IMR-90 (cell line): ENCODE data around the gene SLC9A1. TPM values are rescaled to one million over a fixed set of nuclear protein-coding genes. Genes with fewer than 3 reads are reported as not detected.
A peak's percentile ranks its signal among the peaks of the same experiment; 100 is the strongest.

Experiments
- ATAC-seq: fragments of 200-7000 bp; cut with Tn5 transposase; 2 replicates; pipeline ENCODE4 v1.9.1; 2020; ENCODE audit warnings: low read depth, mild to moderate bottlenecking, moderate library complexity
- BruUV-seq: library from RNA; stranded (reverse); fragments of 400-500 nt; replicated peaks from 2 replicates; lab custom pipeline; 2021; lab: Mats Ljungman, UMichigan
- CTCF ChIA-PET: fragments of 300-600 bp; formaldehyde crosslinking; extraction: SDS; loops from one replicate; lab custom pipeline; 2021; ENCODE audit warnings: antibody characterized with exemption; lab: Yijun Ruan, JAX
- POLR2A ChIA-PET: fragments of 300-600 bp; sonication (Branson Sonifier 250); formaldehyde crosslinking; loops from one replicate; lab custom pipeline; 2022; ENCODE audit warnings: antibody characterized with exemption; ENCODE audit not compliant: unreplicated experiment; lab: Charles Lee
- DNase-seq: peaks from one replicate; pipeline ENCODE4 v3.0.0; 2013
- H2AFZ ChIP-seq: replicated peaks from 2 replicates; pipeline ENCODE3; 2013; ENCODE audit warnings: low read length, mild to moderate bottlenecking; ENCODE audit not compliant: poor library complexity
- H2AK5ac ChIP-seq: 2 replicates; pipeline ENCODE4 v1.6.1; 2013; ENCODE audit warnings: low read depth, low read length, inconsistent platforms
- H2AK9ac ChIP-seq: replicated peaks from 2 replicates; pipeline ENCODE3; 2013; ENCODE audit warnings: mild to moderate bottlenecking, low read depth, low read length, moderate library complexity; ENCODE audit not compliant: poor library complexity
- H2BK120ac ChIP-seq: 2 replicates; pipeline ENCODE4 v1.6.1; 2013; ENCODE audit warnings: low read depth, low read length, inconsistent platforms
- H2BK15ac ChIP-seq: 3 replicates; pipeline ENCODE4 v1.6.1; 2013; ENCODE audit warnings: low read depth, low read length, inconsistent platforms
- H2BK20ac ChIP-seq: 2 replicates; pipeline ENCODE4 v1.6.1; 2013; ENCODE audit warnings: low read depth, mild to moderate bottlenecking, inconsistent platforms, low read length, moderate library complexity
- H2BK5ac ChIP-seq: 2 replicates; pipeline ENCODE4 v1.6.1; 2013; ENCODE audit warnings: mild to moderate bottlenecking, low read depth, low read length, inconsistent platforms; ENCODE audit not compliant: poor library complexity, severe bottlenecking
- H3K14ac ChIP-seq: replicated peaks from 2 replicates; pipeline ENCODE4 v1.6.1; 2013; ENCODE audit warnings: low read depth, low read length, inconsistent platforms
- H3K18ac ChIP-seq: 2 replicates; pipeline ENCODE4 v1.6.1; 2013; ENCODE audit warnings: low read depth, low read length, control low read depth
- H3K23ac ChIP-seq: 2 replicates; pipeline ENCODE4 v1.6.1; 2013; ENCODE audit warnings: low read depth, low read length, inconsistent platforms
- H3K27ac ChIP-seq: 2 replicates; pipeline ENCODE4 v1.5.1; 2013; ENCODE audit warnings: mild to moderate bottlenecking, control low read depth, low read length; ENCODE audit not compliant: insufficient read depth
- H3K27me3 ChIP-seq: 2 replicates; pipeline ENCODE4 v1.6.1; 2013; ENCODE audit warnings: low read length; ENCODE audit not compliant: control insufficient read depth, insufficient read depth
- H3K36me3 ChIP-seq: 2 replicates; pipeline ENCODE4 v1.6.1; 2013; ENCODE audit warnings: low read length, mixed read lengths; ENCODE audit not compliant: control insufficient read depth, insufficient read depth
- H3K4ac ChIP-seq: 2 replicates; pipeline ENCODE4 v1.6.1; 2013; ENCODE audit warnings: low read depth, low read length, inconsistent platforms
- H3K4me1 ChIP-seq: 2 replicates; pipeline ENCODE4 v1.6.1; 2013; ENCODE audit warnings: low read length, mixed read lengths; ENCODE audit not compliant: control insufficient read depth, insufficient read depth
- H3K4me2 ChIP-seq: 2 replicates; pipeline ENCODE4 v1.6.1; 2013; ENCODE audit warnings: low read depth, mild to moderate bottlenecking, control low read depth, low read length, moderate library complexity
- H3K4me3 ChIP-seq: 2 replicates; pipeline ENCODE4 v1.5.1; 2013; ENCODE audit warnings: low read depth, mild to moderate bottlenecking, control low read depth, low read length, moderate library complexity; ENCODE audit not compliant: insufficient read depth
- H3K56ac ChIP-seq: 2 replicates; pipeline ENCODE4 v1.6.1; 2013; ENCODE audit warnings: low read length, inconsistent platforms; ENCODE audit not compliant: insufficient read depth; ENCODE audit errors: extremely low read depth
- H3K79me1 ChIP-seq, 2 experiments: 2 replicates each; pipeline ENCODE4 v1.6.1; 2013; ENCODE audit warnings: low read length in 2 of 2, inconsistent platforms in 1 of 2, low read depth in 1 of 2
- H3K9ac ChIP-seq: 2 replicates; pipeline ENCODE4 v1.6.1; 2013; ENCODE audit warnings: low read depth, low read length, control low read depth
- H3K9me1 ChIP-seq: 2 replicates; pipeline ENCODE4 v1.6.1; 2013; ENCODE audit warnings: low read length, inconsistent platforms; ENCODE audit not compliant: insufficient read depth
- H3K9me3 ChIP-seq: 2 replicates; pipeline ENCODE4 v1.6.1; 2013; ENCODE audit warnings: low read length; ENCODE audit not compliant: control insufficient read depth, insufficient read depth
- H4K20me1 ChIP-seq: 2 replicates; pipeline ENCODE4 v1.6.1; 2013; ENCODE audit warnings: low read length, inconsistent platforms; ENCODE audit not compliant: insufficient read depth
- H4K5ac ChIP-seq: 2 replicates; pipeline ENCODE4 v1.6.1; 2013; ENCODE audit warnings: mild to moderate bottlenecking, low read depth, low read length, control low read depth
- H4K8ac ChIP-seq, 2 experiments: 2 replicates each; pipeline ENCODE4 v1.6.1; 2013; ENCODE audit warnings: low read depth in 2 of 2, low read length in 2 of 2, control low read depth in 1 of 2, inconsistent platforms in 1 of 2
- H4K91ac ChIP-seq: 2 replicates; pipeline ENCODE4 v1.6.1; 2013; ENCODE audit warnings: low read depth, low read length, inconsistent platforms; ENCODE audit not compliant: insufficient read depth
- RAD21 ChIP-seq: IDR thresholded peaks from 2 replicates; pipeline ENCODE4 v1.6.1; 2012; ENCODE audit warnings: low read length, improper control_type of control experiment
- WGBS, 2 experiments: methylation state at CpG; one replicate each; pipeline versions ENCODE4 v1.1.5 to v1.1.7; 2013; ENCODE audit warnings: missing lambda C conversion rate in 2 of 2; ENCODE audit not compliant: insufficient read length in 1 of 2; ENCODE audit errors: extremely low coverage in 2 of 2; 5-methylcytosine and 5-hydroxymethylcytosine counted together
- dilution Hi-C: fragments of 300-500 bp; cut with HindIII; formaldehyde crosslinking; loops from one replicate; pipeline ENCODE4 v1.14.3; 2018; ENCODE audit warnings: low sequenced_read_pairs; ENCODE audit not compliant: unreplicated experiment
- in situ Hi-C: fragments of 300-500 bp; cut with MboI; formaldehyde crosslinking; loops from 3 replicates; pipeline ENCODE4 v1.14.3; 2019; ENCODE audit warnings: low sequenced_read_pairs, inconsistent platforms, mixed read lengths
- intact Hi-C: fragments of 100-400 bp; cut with micrococcal nuclease; formaldehyde crosslinking; loops from 2 replicates; pipeline ENCODE4 v1.10.0; 2022
- polyA plus RNA-seq, 3 experiments: library from polyadenylated mRNA; depleted of rRNA; stranded (reverse); fragments of >200 nt; gene quantifications; 2 replicates each; pipeline ENCODE4 v1.2.3, GENCODE V29; 2012; ENCODE audit warnings: low replicate concordance in 1 of 3
- total RNA-seq: library from RNA; depleted of rRNA; stranded (reverse); fragments of >200 nt; gene quantifications from 2 replicates; pipeline ENCODE4 v1.2.3, GENCODE V29; 2012

Gene SLC9A1
- total and polyA plus RNA-seq, 2 of the 4 experiments (the other 2 are of a cell fraction): 2.0 to 21.2 TPM

DNA sequence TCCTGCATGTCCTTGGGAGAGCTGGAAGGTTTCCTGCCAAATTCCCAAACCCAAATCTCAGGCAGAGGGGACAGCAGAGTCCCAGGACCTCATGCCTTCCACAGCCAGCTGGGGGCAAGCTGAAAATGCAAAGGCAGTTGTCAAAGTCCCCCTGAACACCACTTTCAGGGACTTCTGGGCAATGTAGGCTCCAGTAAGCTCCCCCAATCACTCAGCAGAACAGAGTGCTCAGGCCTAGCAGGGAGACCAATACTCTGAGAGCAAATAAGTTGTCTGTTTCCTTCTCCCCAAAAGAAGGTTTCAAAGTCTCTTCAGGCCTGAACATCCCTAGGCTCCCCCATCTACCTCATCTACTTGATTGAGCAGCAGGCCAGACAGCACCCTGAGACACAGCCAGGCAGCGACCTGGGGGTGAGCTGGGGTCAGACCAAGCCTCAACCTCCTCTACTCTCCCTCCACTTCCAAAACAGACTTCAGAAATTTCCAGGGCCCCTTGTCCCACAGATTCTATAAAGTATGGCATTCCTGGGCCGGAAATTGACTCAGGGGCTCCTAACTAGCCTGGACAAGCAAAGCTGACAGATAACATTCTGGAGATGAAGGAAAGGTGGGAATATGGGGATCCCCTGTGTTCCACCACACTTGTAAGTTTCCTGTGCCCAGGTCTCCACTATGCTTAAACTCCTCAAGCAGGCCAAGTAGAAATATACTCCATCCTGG is 1.9 kb downstream of the SLC9A1 start:
- peak overlapping the region; percentile 98 for H3K4me2 ChIP-seq
- H2BK5ac ChIP-seq: peak overlapping the region; percentile 14
- H3K9me3 ChIP-seq: no peaks in the 10 kb centered on the region
- H3K36me3 ChIP-seq: no peaks in the 10 kb centered on the region
- H3K4me1 ChIP-seq: peaks cover 31% of the 10 kb centered on the region
- H3K9ac ChIP-seq: peak overlapping the region; percentile 73
- peak overlapping the region; percentile 14; the same call in 1 of the 2 replicates for H3K56ac ChIP-seq
- dilution Hi-C loops (no loop called here), intact Hi-C loops (no loop called here), in situ Hi-C loops (loop anchor here (5.0 kb wide), 1 partner anchor 36 kb away; no protein-coding TSS in a partner anchor)
- peak; percentile 18 for ATAC-seq
- 67% methylated on average over 1 of the region's 2 CpGs; no CpG with 5 or more reads in 1 of the 2 experiments for WGBS, 2 experiments
- H2BK120ac ChIP-seq: 0 out of 2 replicates have a peak overlapping the region, but pooled peaks have one; percentile 28
- peak overlapping the region; percentile 46 for H3K27ac ChIP-seq
- peak overlapping the region; percentile 32 for H3K4ac ChIP-seq
- no peaks in the 10 kb centered on the region for H3K27me3 ChIP-seq
- peak overlapping the region; percentile 6 for H2AFZ ChIP-seq
- no TSS peak for BruUV-seq
- peaks cover 28 to 65% of the 10 kb centered on the region in 2 experiments; a peak in 3 of 4 replicates for H3K79me1 ChIP-seq
- POLR2A ChIA-PET: no interaction called here
- peaks cover 30% of the 10 kb centered on the region for H3K9me1 ChIP-seq
- peaks cover 25% of the 10 kb centered on the region for H4K20me1 ChIP-seq
- H2BK20ac ChIP-seq: no peak overlapping the region
- peak overlapping the region; percentile 44 for H3K18ac ChIP-seq
- no peak overlapping the region for H4K5ac ChIP-seq
- H2AK9ac ChIP-seq: peak overlapping the region; percentile 80
- H4K8ac ChIP-seq: peak overlapping the region in 1 of 2 experiments; percentile 52; a peak in 1 of 4 replicates
- H3K4me3 ChIP-seq: peak overlapping the region; percentile 33
- TF ChIP-seq RAD21: no peak
- CTCF ChIA-PET: interaction anchor here (1.4 kb wide), 1 partner anchor 53 kb away, joined by 4 read pairs; no protein-coding TSS in a partner anchor
- DNase-seq: no peak
- H2BK15ac ChIP-seq: no peak overlapping the region; the same call in 2 of the 3 replicates
- peak overlapping the region; percentile 71; the same call in 1 of the 2 replicates for H2AK5ac ChIP-seq
- H4K91ac ChIP-seq: peak overlapping the region; percentile 22; the same call in 1 of the 2 replicates
- peak overlapping the region; percentile 87 for H3K14ac ChIP-seq
- peak overlapping the region; percentile 77 for H3K23ac ChIP-seq
